Mucosa of rectum (tissue), 2 donors: ENCODE measurements around the gene OTOP3.
"Not testable (repeated sequence)": the region's sequence is repeated elsewhere in the genome, so short reads cannot be mapped to it uniquely, and the experiment has no call there.

ENCODE experiments used
- H3K27ac ChIP-seq, 2 donors: one replicate each; pipeline ENCODE4 v1.7.0; 2013; ENCODE audit warnings: inconsistent platforms in 2 of 2, low read depth in 2 of 2, low read length in 2 of 2
- H3K27me3 ChIP-seq, 2 donors: one replicate each; pipeline ENCODE4 v1.7.0; 2013; ENCODE audit warnings: low read length in 2 of 2; ENCODE audit not compliant: control insufficient read depth in 2 of 2, insufficient read depth in 2 of 2
- H3K36me3 ChIP-seq, 2 donors: one replicate each; pipeline ENCODE4 v1.7.0; 2013; ENCODE audit warnings: low read length in 2 of 2; ENCODE audit not compliant: control insufficient read depth in 2 of 2, insufficient read depth in 2 of 2
- H3K4me1 ChIP-seq, 2 donors: one replicate each; pipeline ENCODE4 v1.7.0; 2013; ENCODE audit warnings: low read length in 2 of 2, mild to moderate bottlenecking in 1 of 2; ENCODE audit not compliant: control insufficient read depth in 2 of 2, insufficient read depth in 2 of 2
- H3K4me3 ChIP-seq, 2 donors: one replicate each; pipeline ENCODE4 v1.7.0; 2013; ENCODE audit warnings: low read length in 2 of 2
- H3K9ac ChIP-seq, 2 donors: one replicate each; pipeline ENCODE4 v1.7.0; 2013; ENCODE audit warnings: low read length in 2 of 2, low read depth in 1 of 2, mild to moderate bottlenecking in 1 of 2
- H3K9me3 ChIP-seq, 2 donors: one replicate each; pipeline ENCODE4 v1.7.0; 2013; ENCODE audit warnings: low read length in 2 of 2; ENCODE audit not compliant: control insufficient read depth in 2 of 2
- donor health status: healthy.
- donor health status: Normal muscosa, but diverticular disease.

Gene OTOP3

GRCh38 chr17:74960570-74961342, 25.1 kb downstream of the OTOP3 start:
- no peaks in the 10 kb centered on the region for H3K36me3 ChIP-seq

DNA sequence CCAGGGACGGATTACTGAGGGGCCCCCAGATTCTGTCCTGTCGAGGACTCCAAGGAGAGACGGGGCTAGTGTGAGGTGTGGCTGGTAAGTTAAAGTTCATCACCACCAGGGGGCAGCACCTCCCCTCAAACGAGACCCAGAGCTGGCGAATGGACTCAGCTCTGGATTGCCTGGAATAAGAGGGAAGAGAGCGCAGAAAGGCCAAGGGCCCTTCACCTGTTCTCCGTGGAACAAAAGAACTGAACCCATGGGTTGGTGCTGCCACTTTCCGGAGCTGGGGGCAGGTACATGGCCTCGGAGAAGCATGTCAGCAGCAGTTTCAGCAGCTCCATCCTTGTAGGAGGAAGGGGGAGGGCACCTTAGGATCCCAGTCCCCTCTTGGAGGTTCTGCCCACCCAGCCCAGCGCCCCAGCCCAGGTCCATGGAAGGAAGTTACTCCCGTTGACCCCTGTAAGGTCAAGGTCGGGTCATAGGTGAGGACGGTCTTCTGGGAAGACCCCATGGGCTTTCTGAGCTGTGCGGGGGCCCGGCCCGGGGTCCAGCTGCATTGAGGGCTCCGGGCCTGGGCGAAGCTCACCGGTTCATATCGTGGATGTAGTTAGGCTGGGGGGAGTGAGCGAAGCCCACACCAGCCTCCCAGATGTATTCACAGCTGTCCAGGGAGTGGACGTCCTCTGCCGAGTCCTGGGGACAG, 26.1 kb downstream of the OTOP3 start:
- no peak overlapping the region for H3K4me3 ChIP-seq
- peaks cover 4 to 5% of the 10 kb centered on the region in 2 donors for H3K4me1 ChIP-seq
- no peaks in the 10 kb centered on the region for H3K27me3 ChIP-seq
- no peak overlapping the region for H3K9ac ChIP-seq
- H3K27ac ChIP-seq: no peak overlapping the region
- H3K36me3 ChIP-seq: no peaks in the 10 kb centered on the region
- H3K9me3 ChIP-seq: no peaks in the 10 kb centered on the region

More at GRCh38 chr17:74960570-74961342, 25.1 kb downstream of the OTOP3 start:
- Histone ChIP-seq H3K4me3 (no peak overlapping the region), H3K27me3 (no peaks in the 10 kb centered on the region), H3K9ac (no peak overlapping the region), H3K4me1 (peaks cover 4 to 5% of the 10 kb centered on the region in 2 donors), H3K9me3 (no peaks in the 10 kb centered on the region), H3K27ac (no peak overlapping the region)

DNA sequence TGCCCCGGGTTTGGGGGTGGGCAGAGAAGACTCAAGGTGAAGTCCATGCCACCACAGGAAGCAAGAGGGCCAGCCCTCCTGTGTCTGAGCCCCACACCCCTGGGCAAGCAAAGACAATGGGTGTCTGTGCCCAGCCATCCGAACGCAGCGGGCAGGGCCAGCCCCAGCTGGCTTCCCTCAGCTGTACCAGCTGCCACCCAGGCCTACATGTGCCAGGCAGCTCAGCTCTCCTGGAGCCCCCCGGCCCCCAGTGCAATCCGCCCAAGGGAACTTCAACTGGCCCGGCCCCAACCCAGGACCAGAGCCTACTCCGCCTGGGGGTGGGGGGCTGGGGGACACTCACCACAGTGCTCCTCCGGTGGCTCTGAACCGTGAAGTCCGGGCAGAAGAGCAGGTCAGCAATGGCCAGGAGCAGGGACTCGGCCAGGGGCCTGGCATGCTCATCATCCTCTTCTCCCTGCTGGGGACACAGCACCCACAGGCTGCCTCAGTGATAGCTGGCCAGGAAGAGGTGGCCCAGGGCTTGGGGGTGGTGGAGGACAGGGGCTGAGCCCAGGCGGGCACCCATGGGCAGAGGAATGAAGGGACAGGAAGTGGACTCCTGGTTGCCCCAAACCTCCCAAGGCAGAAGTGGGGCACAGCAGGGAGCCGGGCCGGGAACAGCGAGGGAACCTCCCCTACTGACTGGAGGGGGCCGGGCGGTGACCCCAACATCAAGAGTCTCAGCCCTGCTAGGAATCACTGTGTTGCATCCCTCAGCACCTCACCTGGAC, 27.1 kb downstream of the OTOP3 start:
- Histone ChIP-seq H3K9me3 (no peaks in the 10 kb centered on the region), H3K27ac (no peak overlapping the region), H3K27me3 (no peaks in the 10 kb centered on the region), H3K4me3 (no peak overlapping the region), H3K4me1 (peaks cover 4 to 5% of the 10 kb centered on the region in 2 donors), H3K9ac (no peak overlapping the region), H3K36me3 (no peaks in the 10 kb centered on the region)

DNA sequence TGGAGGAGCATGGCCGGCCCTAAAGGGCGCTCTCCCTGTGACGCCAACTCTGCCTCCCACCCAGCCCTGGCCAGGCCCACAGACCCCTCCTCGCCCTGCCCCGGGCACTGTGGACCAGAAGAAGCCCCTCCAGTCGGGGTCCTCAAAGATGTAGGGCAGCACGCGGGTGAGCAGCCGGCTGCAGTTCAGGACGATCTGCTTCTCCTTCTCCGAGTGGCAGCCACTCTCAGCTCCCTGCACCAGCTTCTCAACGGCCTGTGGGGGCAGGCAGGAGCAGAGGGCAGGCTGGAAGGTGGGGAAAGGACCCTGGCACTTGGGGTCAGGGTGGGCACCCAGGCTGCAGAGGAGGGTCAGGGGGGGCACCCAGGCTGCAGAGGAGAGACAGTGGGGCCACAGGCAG, 28.0 kb downstream of the OTOP3 start:
- Histone ChIP-seq H3K27ac (no peak overlapping the region), H3K9me3 (no peaks in the 10 kb centered on the region), H3K4me1 (peaks cover 6 to 10% of the 10 kb centered on the region in 2 donors), H3K4me3 (no peak overlapping the region), H3K9ac (no peak overlapping the region), H3K36me3 (no peaks in the 10 kb centered on the region), H3K27me3 (no peaks in the 10 kb centered on the region)

- Histone ChIP-seq H3K27ac (no peak overlapping the region), H3K27me3 (no peaks in the 10 kb centered on the region), H3K36me3 (no peaks in the 10 kb centered on the region), H3K4me3 (no peak overlapping the region), H3K9me3 (no peaks in the 10 kb centered on the region), H3K4me1 (peaks cover 8 to 13% of the 10 kb centered on the region in 2 donors), H3K9ac (no peak overlapping the region)
Observed at GRCh38 chr17:74964246-74964761, 28.6 kb downstream of the OTOP3 start.

DNA sequence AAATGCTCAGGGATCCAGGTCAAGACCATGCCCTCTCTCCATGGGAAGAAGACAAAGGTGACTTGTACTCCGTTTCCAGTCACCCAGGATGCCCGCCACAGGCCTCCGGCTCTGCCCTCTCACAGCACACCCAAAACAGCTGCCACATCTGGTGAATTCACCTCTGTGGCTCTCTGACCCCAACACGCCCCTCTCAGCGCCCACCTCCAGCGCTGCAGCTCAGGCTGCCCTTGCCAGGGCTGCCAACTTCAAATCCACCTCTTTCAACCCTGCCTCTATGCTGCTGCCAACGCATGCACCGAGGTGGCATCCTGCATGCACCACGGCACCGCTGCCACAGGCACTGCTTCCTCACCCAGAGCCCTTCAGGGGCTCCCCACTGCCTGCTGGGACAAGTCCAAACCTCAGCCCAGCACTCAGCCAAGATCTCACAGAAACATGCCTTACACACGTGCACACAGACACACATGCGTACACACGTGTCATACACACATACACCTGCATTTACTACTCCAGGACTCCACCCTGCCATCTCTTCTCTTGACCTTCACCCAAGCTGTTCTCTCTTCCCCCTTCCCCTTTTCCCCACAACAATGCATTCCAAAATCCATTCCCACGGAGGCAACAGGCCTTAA, 29.4 kb downstream of the OTOP3 start:
- Histone ChIP-seq H3K27ac (no peak overlapping the region), H3K9ac (no peak overlapping the region), H3K9me3 (no peaks in the 10 kb centered on the region), H3K4me3 (no peak overlapping the region), H3K4me1 (peaks cover 8 to 14% of the 10 kb centered on the region in 2 donors), H3K36me3 (no peaks in the 10 kb centered on the region), H3K27me3 (no peaks in the 10 kb centered on the region)

DNA sequence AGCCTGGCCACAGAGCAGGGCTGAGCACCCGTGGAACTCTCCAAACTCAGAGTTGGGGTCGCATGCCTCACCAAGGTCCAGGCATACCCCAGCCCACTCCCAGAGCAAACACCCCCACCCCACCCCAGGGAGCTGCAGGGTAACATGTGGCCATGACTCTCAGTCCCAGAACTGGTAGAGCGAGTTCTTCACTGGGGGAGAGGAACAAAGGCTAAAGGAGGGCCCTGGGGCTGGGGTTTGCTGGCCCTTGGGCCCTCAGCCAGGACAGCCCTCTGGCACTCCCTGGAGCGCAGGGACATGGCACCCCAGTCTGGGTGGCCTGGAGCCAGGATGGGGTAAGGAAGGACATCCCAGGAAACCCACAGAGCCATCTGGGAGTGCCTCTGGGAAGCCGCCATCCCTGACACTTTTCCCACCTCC, 32.7 kb downstream of the OTOP3 start:
- peaks cover 9 to 19% of the 10 kb centered on the region in 2 donors for H3K4me1 ChIP-seq
- no peak overlapping the region for H3K27ac ChIP-seq
- H3K9ac ChIP-seq: no peak overlapping the region
- no peaks in the 10 kb centered on the region for H3K36me3 ChIP-seq
- H3K9me3 ChIP-seq: no peaks in the 10 kb centered on the region
- peaks cover 3 to 4% of the 10 kb centered on the region in 2 donors for H3K27me3 ChIP-seq
- no peak overlapping the region for H3K4me3 ChIP-seq

GRCh38 chr17:74969501-74969900, 33.8 kb downstream of the OTOP3 start:
- not testable (repeated sequence) for H3K9me3 ChIP-seq, H3K36me3 ChIP-seq, H3K27me3 ChIP-seq, H3K4me3 ChIP-seq, H3K27ac ChIP-seq, H3K9ac ChIP-seq
- H3K4me1 ChIP-seq: peaks cover 9 to 19% of the 10 kb centered on the region in 2 donors

- Histone ChIP-seq H3K27me3 (peaks cover 3 to 6% of the 10 kb centered on the region in 2 donors), H3K9ac (peak overlapping the region in 1 of 2 donors; percentile 18), H3K27ac (peak overlapping the region in 1 of 2 donors; percentile 71)
Observed at GRCh38 chr17:74970395-74970794, 34.7 kb downstream of the OTOP3 start.

More at GRCh38 chr17:74970395-74970794, 34.7 kb downstream of the OTOP3 start:
- H3K9me3 ChIP-seq: no peaks in the 10 kb centered on the region
- H3K4me1 ChIP-seq: peaks cover 9 to 19% of the 10 kb centered on the region in 2 donors
- H3K36me3 ChIP-seq: no peaks in the 10 kb centered on the region
- H3K4me3 ChIP-seq: peak overlapping the region in 1 of 2 donors; percentile 2
